H9 (cell line): ENCODE data around the gene STAB2. TPM values are rescaled to one million over a fixed set of nuclear protein-coding genes. Genes with fewer than 3 reads are reported as not detected.

Experiments used
- DNase-seq: peaks from one replicate; pipeline ENCODE4 v3.0.0-alpha.2; 2017
- H2AFZ ChIP-seq: one replicate; pipeline ENCODE4 v1.6.1; 2013; ENCODE audit warnings: mild to moderate bottlenecking, low read length, control low read depth, moderate library complexity
- H2AK5ac ChIP-seq: 2 replicates; pipeline ENCODE4 v1.6.1; 2013; ENCODE audit warnings: low read length, control low read depth, mixed read lengths; ENCODE audit not compliant: insufficient read length
- H2BK120ac ChIP-seq: one replicate; pipeline ENCODE4 v1.6.1; 2013; ENCODE audit warnings: low read depth, mild to moderate bottlenecking, low read length, control low read depth, inconsistent platforms; ENCODE audit not compliant: poor library complexity, severe bottlenecking
- H2BK12ac ChIP-seq: 2 replicates; pipeline ENCODE4 v1.6.1; 2013; ENCODE audit warnings: low read length, control low read depth, mixed read lengths, low read depth; ENCODE audit not compliant: insufficient read length
- H2BK15ac ChIP-seq: 2 replicates; pipeline ENCODE4 v1.6.1; 2013; ENCODE audit warnings: low read depth, low read length, control low read depth
- H2BK20ac ChIP-seq: one replicate; pipeline ENCODE4 v1.6.1; 2013; ENCODE audit warnings: low read depth, mild to moderate bottlenecking, low read length, control low read depth, inconsistent platforms; ENCODE audit not compliant: poor library complexity, severe bottlenecking
- H2BK5ac ChIP-seq: 2 replicates; pipeline ENCODE4 v1.6.1; 2013; ENCODE audit warnings: low read length, control low read depth, mixed read lengths; ENCODE audit not compliant: insufficient read length
- H3K14ac ChIP-seq: 2 replicates; pipeline ENCODE4 v1.6.1; 2013; ENCODE audit warnings: low read length, control low read depth; ENCODE audit not compliant: insufficient read depth
- H3K18ac ChIP-seq: 2 replicates; pipeline ENCODE4 v1.6.1; 2013; ENCODE audit warnings: low read depth, mild to moderate bottlenecking, mixed read lengths, low read length, control low read depth; ENCODE audit not compliant: insufficient read length
- H3K23ac ChIP-seq: 2 replicates; pipeline ENCODE4 v1.6.1; 2013; ENCODE audit warnings: low read length, control low read depth, mixed read lengths, low read depth; ENCODE audit not compliant: insufficient read length
- H3K23me2 ChIP-seq: 2 replicates; pipeline ENCODE4 v1.6.1; 2013; ENCODE audit warnings: low read depth, mild to moderate bottlenecking, mixed read lengths, low read length, control low read depth; ENCODE audit not compliant: insufficient read length, poor library complexity, severe bottlenecking
- H3K27ac ChIP-seq: 2 replicates; pipeline ENCODE4 v1.5.1; 2013; ENCODE audit warnings: low read length, control low read depth, mixed read lengths, low read depth; ENCODE audit not compliant: insufficient read length
- H3K27me3 ChIP-seq: 2 replicates; pipeline ENCODE4 v1.6.1; 2013; ENCODE audit warnings: low read length, control low read depth, inconsistent platforms; ENCODE audit not compliant: insufficient read depth
- H3K4ac ChIP-seq: 2 replicates; pipeline ENCODE4 v1.6.1; 2013; ENCODE audit warnings: low read depth, mild to moderate bottlenecking, control low read depth, inconsistent platforms, low read length, moderate library complexity
- H3K4me1 ChIP-seq: 2 replicates; pipeline ENCODE4 v1.6.1; 2013; ENCODE audit warnings: low read length, control low read depth, inconsistent platforms; ENCODE audit not compliant: insufficient read depth
- H3K4me2 ChIP-seq: 2 replicates; pipeline ENCODE4 v1.6.1; 2013; ENCODE audit warnings: low read length, control low read depth, mixed read lengths; ENCODE audit not compliant: insufficient read length, insufficient read depth
- H3K56ac ChIP-seq: 2 replicates; pipeline ENCODE4 v1.6.1; 2013; ENCODE audit warnings: low read depth, mild to moderate bottlenecking, mixed read lengths, low read length, control low read depth; ENCODE audit not compliant: insufficient read length
- H3K79me1 ChIP-seq: 2 replicates; pipeline ENCODE4 v1.6.1; 2013; ENCODE audit warnings: low read depth, mild to moderate bottlenecking, moderate library complexity, low read length, control low read depth, inconsistent platforms; ENCODE audit not compliant: insufficient read depth, poor library complexity, severe bottlenecking
- H3K79me2 ChIP-seq: 2 replicates; pipeline ENCODE4 v1.6.1; 2013; ENCODE audit warnings: low read length, control low read depth, inconsistent platforms; ENCODE audit not compliant: insufficient read depth
- H3K9ac ChIP-seq: 2 replicates; pipeline ENCODE4 v1.6.1; 2013; ENCODE audit warnings: low read length, control low read depth, mixed read lengths; ENCODE audit not compliant: insufficient read length; ENCODE audit errors: extremely low read depth
- H3K9me3 ChIP-seq: one replicate; pipeline ENCODE4 v1.6.1; 2013; ENCODE audit warnings: low read depth, low read length, inconsistent platforms; ENCODE audit not compliant: control insufficient read depth
- H3T11ph ChIP-seq: one replicate; pipeline ENCODE4 v1.6.1; 2013; ENCODE audit warnings: mild to moderate bottlenecking, low read length, control low read depth, inconsistent platforms
- H4K20me1 ChIP-seq: one replicate; pipeline ENCODE4 v1.6.1; 2013; ENCODE audit not compliant: control insufficient read depth, insufficient read length, insufficient read depth
- H4K5ac ChIP-seq: 2 replicates; pipeline ENCODE4 v1.6.1; 2013; ENCODE audit warnings: low read depth, mild to moderate bottlenecking, mixed read lengths, low read length, control low read depth; ENCODE audit not compliant: insufficient read length
- H4K8ac ChIP-seq: replicated peaks from 2 replicates; pipeline ENCODE4 v1.6.1; 2013; ENCODE audit warnings: low read length, control low read depth, mixed read lengths, low read depth; ENCODE audit not compliant: insufficient read length
- H4K91ac ChIP-seq: 2 replicates; pipeline ENCODE4 v1.6.1; 2013; ENCODE audit warnings: low read depth, mild to moderate bottlenecking, moderate library complexity, mixed read lengths, low read length, control low read depth; ENCODE audit not compliant: insufficient read length
- H3K27ac Mint-ChIP-seq, 3 experiments: 2 replicates in 2 of 3; 3 replicates in 1 of 3; pipeline ENCODE4 v1.8.0; 2020 to 2021; ENCODE audit warnings: mixed read lengths in 3 of 3, mild to moderate bottlenecking in 1 of 3, moderate library complexity in 1 of 3
- H3K27me3 Mint-ChIP-seq: 2 replicates; pipeline ENCODE4 v1.8.0; 2021; ENCODE audit warnings: low read depth, mild to moderate bottlenecking, moderate library complexity, mixed read lengths
- H3K36me3 Mint-ChIP-seq, 3 experiments: 2 replicates in 2 of 3; 3 replicates in 1 of 3; pipeline ENCODE4 v1.8.0; 2020 to 2021; ENCODE audit warnings: low read depth in 3 of 3, mixed read lengths in 3 of 3; ENCODE audit not compliant: insufficient read depth in 1 of 3
- H3K4me1 Mint-ChIP-seq, 2 experiments: 2 replicates each; pipeline ENCODE4 v1.8.0; 2020; ENCODE audit warnings: mixed read lengths in 2 of 2
- H3K4me3 Mint-ChIP-seq, 2 experiments: 2 replicates in 1 of 2; 3 replicates in 1 of 2; pipeline ENCODE4 v1.8.0; 2020 to 2021; ENCODE audit warnings: mild to moderate bottlenecking in 2 of 2, mixed read lengths in 2 of 2, moderate library complexity in 1 of 2
- H3K9me3 Mint-ChIP-seq, 2 experiments: 2 replicates in 1 of 2; 3 replicates in 1 of 2; pipeline ENCODE4 v1.8.0; 2020; ENCODE audit warnings: mild to moderate bottlenecking in 2 of 2, mixed read lengths in 2 of 2, moderate library complexity in 1 of 2
- CTCF ChIP-seq: fragments of 200-600 bp; sonication (generic); conservative IDR thresholded peaks from 3 replicates; pipeline ENCODE4 v1.8.0; 2021; ENCODE audit warnings: antibody characterized with exemption, mild to moderate bottlenecking
- WGBS: extraction: QIAGEN DNeasy Blood & Tissue Kit; methylation state at CpG from one replicate; pipeline ENCODE4 v1.1.7; 2013; ENCODE audit warnings: missing lambda C conversion rate, low lambda C conversion rate, mixed read lengths; ENCODE audit not compliant: insufficient read length; ENCODE audit errors: extremely low coverage; 5-methylcytosine and 5-hydroxymethylcytosine counted together
- total RNA-seq: library from RNA; stranded (reverse); gene quantifications from 2 replicates; pipeline ENCODE4 v1.2.1, GENCODE V29; 2021

STAB2 gene
- total RNA-seq, 1 experiment from 2014 or later: 0.02 TPM

- Mint-ChIP-seq H3K4me1 (0 out of 4 replicates have a peak, but pooled peaks cover 0 to 4% of the 10 kb centered on the region in 2 experiments), H3K36me3 (peaks cover 2 to 34% (median 14%) of the 10 kb centered on the region in 3 experiments; a peak in 5 of 7 replicates), H3K9me3 (no peaks in the 10 kb centered on the region), H3K27me3 (no peaks in the 10 kb centered on the region), H3K27ac (no peak overlapping the region), H3K4me3 (no peak overlapping the region)
- no peak overlapping the region for H2BK120ac ChIP-seq
- no CpG with 5 or more reads among the region's 4 CpGs for WGBS
- no peak overlapping the region for H2AK5ac ChIP-seq
- no peaks in the 10 kb centered on the region for H3K23me2 ChIP-seq
- no peak overlapping the region for H4K91ac ChIP-seq
- H2BK20ac ChIP-seq: no peak overlapping the region
- no peak overlapping the region for H3K27ac ChIP-seq
- no peak for DNase-seq
- H4K8ac ChIP-seq: no peak overlapping the region
- no peaks in the 10 kb centered on the region for H3K79me2 ChIP-seq
- H4K5ac ChIP-seq: no peak overlapping the region
- H4K20me1 ChIP-seq: no peaks in the 10 kb centered on the region
- H3K4me2 ChIP-seq: no peak overlapping the region
- no peak overlapping the region for H3T11ph ChIP-seq
- H3K23ac ChIP-seq: no peak overlapping the region
- H3K4ac ChIP-seq: no peak overlapping the region
- H3K27me3 ChIP-seq: no peaks in the 10 kb centered on the region
- no peak overlapping the region for H3K56ac ChIP-seq
- no peak for TF ChIP-seq CTCF
- no peaks in the 10 kb centered on the region for H3K79me1 ChIP-seq
- no peak overlapping the region for H2AFZ ChIP-seq
- no peak overlapping the region for H3K14ac ChIP-seq
- no peak overlapping the region for H3K18ac ChIP-seq
- H2BK15ac ChIP-seq: no peak overlapping the region
- no peak overlapping the region for H2BK5ac ChIP-seq
- no peaks in the 10 kb centered on the region for H3K9me3 ChIP-seq
- no peak overlapping the region for H2BK12ac ChIP-seq
- H3K9ac ChIP-seq: no peak overlapping the region
- no peaks in the 10 kb centered on the region for H3K4me1 ChIP-seq
Observed at GRCh38 chr12:103813949-103814348, 226.9 kb downstream of the STAB2 start.
